Small intestine (tissue), 7 donors: ENCODE results near the gene FBXL22. TPM values are rescaled to one million over a fixed set of nuclear protein-coding genes. Genes with fewer than 3 reads are reported as not detected.

ENCODE experiments used
- DNase-seq, 2 donors: peaks; one replicate each; pipeline versions ENCODE4 v3.0.0 to v3.0.0-alpha.2; 2013
- FAIRE-seq: peaks from 2 replicates; lab custom pipeline; 2012; peaks lifted over from hg19 to GRCh38; lab: Jason Lieb, UNC
- H3K27ac ChIP-seq, 3 donors: one replicate each; pipeline ENCODE4 v1.5.1; 2013; ENCODE audit warnings: low read length in 2 of 3, mild to moderate bottlenecking in 2 of 3, control low read depth in 1 of 3, inconsistent platforms in 1 of 3, low read depth in 1 of 3, moderate library complexity in 1 of 3
- H3K27me3 ChIP-seq, 3 donors: one replicate each; pipeline ENCODE4 v1.6.1; 2013; ENCODE audit warnings: low read length in 3 of 3, inconsistent platforms in 1 of 3; ENCODE audit not compliant: control insufficient read depth in 3 of 3, insufficient read depth in 3 of 3
- H3K36me3 ChIP-seq, 3 donors: one replicate each; pipeline ENCODE4 v1.6.1; 2013; ENCODE audit warnings: low read length in 3 of 3, inconsistent platforms in 1 of 3, low read depth in 1 of 3, mild to moderate bottlenecking in 1 of 3, moderate library complexity in 1 of 3; ENCODE audit not compliant: control insufficient read depth in 3 of 3, insufficient read depth in 2 of 3
- H3K4me1 ChIP-seq, 3 donors: one replicate each; pipeline ENCODE4 v1.6.1; 2013; ENCODE audit warnings: low read length in 2 of 3, inconsistent platforms in 1 of 3, low read depth in 1 of 3, mild to moderate bottlenecking in 1 of 3, moderate library complexity in 1 of 3; ENCODE audit not compliant: control insufficient read depth in 3 of 3, insufficient read depth in 2 of 3
- H3K4me3 ChIP-seq, 3 donors: one replicate each; pipeline ENCODE4 v1.5.1; 2013; ENCODE audit warnings: low read length in 3 of 3, control low read depth in 1 of 3, inconsistent platforms in 1 of 3, low read depth in 1 of 3, mild to moderate bottlenecking in 1 of 3, moderate library complexity in 1 of 3
- H3K9me3 ChIP-seq, 2 donors: one replicate each; pipeline ENCODE4 v1.6.1; 2013; ENCODE audit warnings: low read depth in 1 of 2, low read length in 1 of 2; ENCODE audit not compliant: control insufficient read depth in 2 of 2, insufficient read depth in 1 of 2
- WGBS, 3 donors: extraction: QIAGEN DNeasy Blood & Tissue Kit; methylation state at CpG; one replicate each; pipeline ENCODE4 v1.1.7; 2013; 5-methylcytosine and 5-hydroxymethylcytosine counted together
- polyA plus RNA-seq, 4 donors: library from polyadenylated mRNA; stranded (reverse) in 3 of 4; unstranded in 1 of 4; fragments of 200-250 nt in 3 of 4; fragments of 120-200 nt in 1 of 4; gene quantifications; one replicate each; pipeline versions ENCODE4 v1.2.1 to v1.2.3, GENCODE V29; 2013
- donor health status: healthy with polysubstance abuse.
- donor health status: control.
- donor health status: control.
- donor health status: Bipolar disorder and iron deficiency.
- donor health status: healthy.

Gene FBXL22
- polyA plus RNA-seq, 4 donors, result 2.0 to 2.1 TPM; not detected in 2

DNA sequence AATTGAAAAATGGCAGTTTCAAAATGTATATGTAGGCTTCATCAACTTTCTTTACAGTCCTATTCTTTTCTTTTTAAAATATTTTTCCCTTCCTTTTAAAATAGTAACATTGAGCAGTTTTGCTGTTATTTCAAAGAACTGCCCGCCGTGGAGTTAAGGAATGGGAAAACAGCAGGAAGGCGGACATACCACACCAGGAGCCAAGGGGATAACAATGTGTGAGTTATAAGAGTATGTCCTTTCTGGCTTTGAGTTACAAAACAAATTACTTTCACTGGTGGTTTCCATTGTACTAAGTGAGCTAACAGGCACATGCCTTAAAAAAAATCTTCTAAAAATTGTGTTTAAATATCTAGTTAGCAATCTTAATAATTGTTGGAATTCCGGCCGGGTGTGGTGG, 37.4 kb upstream of the FBXL22 start:
- Histone ChIP-seq H3K9me3 (no peaks in the 10 kb centered on the region), H3K4me1 (no peaks in the 10 kb centered on the region), H3K27me3 (no peaks in the 10 kb centered on the region), H3K27ac (no peak overlapping the region), H3K4me3 (no peak overlapping the region), H3K36me3 (peaks cover 5 to 44% (median 29%) of the 10 kb centered on the region in 3 donors)
- no peak for DNase-seq
- 96 to 98% (median 97%) methylated on average over 5 of the region's 5 CpGs for WGBS, 3 donors
- FAIRE-seq, result no peak

DNA sequence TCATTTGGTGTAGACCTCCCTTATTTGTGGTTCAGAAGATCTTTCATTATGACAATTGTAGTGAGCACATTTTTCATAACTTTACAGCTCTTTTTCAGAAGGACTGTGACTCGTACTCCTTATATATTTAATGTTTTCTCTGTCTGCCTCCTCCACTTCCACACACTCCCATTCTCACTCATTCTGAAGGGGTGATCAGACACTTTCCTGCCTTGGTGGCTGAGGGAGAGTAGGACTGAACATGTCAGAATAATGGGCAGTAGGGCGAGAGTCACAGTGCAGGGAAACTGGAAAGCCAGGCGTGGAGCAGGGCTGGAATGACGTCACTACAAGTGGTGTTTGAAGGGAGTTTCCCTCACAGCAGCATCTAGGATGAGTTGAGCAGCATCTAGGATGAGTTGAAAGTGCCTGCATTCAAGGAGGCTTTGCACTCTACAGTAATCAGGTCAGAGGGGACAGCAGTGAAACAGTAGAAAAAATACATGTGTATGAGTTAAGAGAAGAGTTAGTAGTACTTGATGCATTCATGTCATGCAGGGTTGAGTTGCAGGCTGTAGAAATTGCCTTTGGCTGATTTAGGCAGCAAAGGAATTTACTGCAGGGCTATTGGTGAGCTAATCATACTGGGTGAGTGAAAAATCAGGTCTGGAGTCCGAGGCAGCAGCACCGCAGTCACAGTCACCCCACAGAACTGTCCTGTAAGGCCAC, 36.3 kb upstream of the FBXL22 start:
- DNase-seq (no peak), FAIRE-seq (no peak)
- 83 to 87% (median 84%) methylated on average over 6 of the region's 6 CpGs for WGBS, 3 donors
- H3K9me3 ChIP-seq, result no peaks in the 10 kb centered on the region
- H3K4me3 ChIP-seq, result no peak overlapping the region
- H3K36me3 ChIP-seq, result peaks cover 5 to 44% (median 32%) of the 10 kb centered on the region in 3 donors
- H3K4me1 ChIP-seq, result no peaks in the 10 kb centered on the region
- no peak overlapping the region for H3K27ac ChIP-seq
- H3K27me3 ChIP-seq, result no peaks in the 10 kb centered on the region

DNA sequence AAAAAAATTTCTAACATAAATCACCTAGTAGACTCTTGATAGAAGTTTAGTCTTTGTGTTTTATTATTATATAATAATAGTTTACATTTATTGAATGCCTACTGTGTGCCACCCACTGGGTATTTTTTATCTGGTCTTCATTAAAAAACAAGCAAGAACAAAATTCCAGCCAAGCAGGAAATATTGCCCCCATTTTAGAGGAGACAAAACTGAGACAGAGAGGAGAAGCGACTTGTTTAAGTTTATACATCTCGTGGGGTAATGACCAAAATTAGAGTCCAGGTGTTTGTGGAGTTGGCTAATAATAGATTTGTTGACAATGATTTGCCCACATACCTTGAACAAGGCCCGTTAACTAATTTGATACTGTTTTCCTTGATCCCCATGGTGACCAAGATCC, 33.1 kb upstream of the FBXL22 start:
- DNase-seq (no peak), FAIRE-seq (no peak)
- H3K4me3 ChIP-seq, result no peak overlapping the region
- H3K36me3 ChIP-seq, result peaks cover 5 to 40% (median 23%) of the 10 kb centered on the region in 3 donors
- no peak overlapping the region for H3K27ac ChIP-seq
- no peaks in the 10 kb centered on the region for H3K27me3 ChIP-seq
- no peaks in the 10 kb centered on the region for H3K9me3 ChIP-seq
- WGBS, 3 donors, result 29 to 47% (median 33%) methylated on average over 3 of the region's 3 CpGs
- no peaks in the 10 kb centered on the region for H3K4me1 ChIP-seq

DNA sequence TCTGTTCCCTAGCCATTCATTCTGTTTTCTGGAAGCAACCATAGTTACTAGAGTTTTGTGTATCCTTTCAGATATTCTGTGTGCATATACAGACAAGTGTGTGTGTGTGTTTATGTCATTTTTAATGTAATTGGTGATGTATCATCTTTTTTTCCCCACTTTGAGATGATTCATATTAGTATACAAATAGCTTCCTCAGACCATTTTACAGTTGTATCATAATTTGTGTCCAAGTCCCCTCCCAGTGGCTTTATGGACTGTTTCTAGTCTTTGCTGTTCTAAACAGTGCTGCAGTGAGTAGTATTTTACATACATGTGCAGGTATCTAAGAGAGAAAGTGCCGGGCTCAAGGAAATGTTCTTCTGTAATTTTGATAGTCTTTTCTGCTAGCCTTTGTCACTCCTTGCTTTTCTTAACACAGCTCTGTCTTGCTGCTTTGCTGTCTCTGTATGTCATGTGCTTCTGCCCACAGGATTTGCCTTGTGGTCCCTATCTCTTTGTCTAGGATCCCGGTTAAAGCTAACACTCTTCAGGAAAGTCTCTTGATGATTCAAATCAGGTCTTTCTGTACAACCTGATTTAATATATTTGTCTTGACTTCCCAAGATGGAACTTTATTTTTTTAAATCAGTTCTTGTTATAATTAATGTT, 31.5 kb upstream of the FBXL22 start:
- Histone ChIP-seq H3K4me3 (no peak overlapping the region), H3K9me3 (no peaks in the 10 kb centered on the region), H3K36me3 (peaks cover 12 to 41% (median 17%) of the 10 kb centered on the region in 3 donors), H3K27me3 (no peaks in the 10 kb centered on the region), H3K27ac (no peak overlapping the region), H3K4me1 (no peaks in the 10 kb centered on the region)
- DNase-seq (no peak), FAIRE-seq (no peak)
- WGBS, 3 donors, result 72 to 83% (median 81%) methylated on average over 2 of the region's 2 CpGs

DNA sequence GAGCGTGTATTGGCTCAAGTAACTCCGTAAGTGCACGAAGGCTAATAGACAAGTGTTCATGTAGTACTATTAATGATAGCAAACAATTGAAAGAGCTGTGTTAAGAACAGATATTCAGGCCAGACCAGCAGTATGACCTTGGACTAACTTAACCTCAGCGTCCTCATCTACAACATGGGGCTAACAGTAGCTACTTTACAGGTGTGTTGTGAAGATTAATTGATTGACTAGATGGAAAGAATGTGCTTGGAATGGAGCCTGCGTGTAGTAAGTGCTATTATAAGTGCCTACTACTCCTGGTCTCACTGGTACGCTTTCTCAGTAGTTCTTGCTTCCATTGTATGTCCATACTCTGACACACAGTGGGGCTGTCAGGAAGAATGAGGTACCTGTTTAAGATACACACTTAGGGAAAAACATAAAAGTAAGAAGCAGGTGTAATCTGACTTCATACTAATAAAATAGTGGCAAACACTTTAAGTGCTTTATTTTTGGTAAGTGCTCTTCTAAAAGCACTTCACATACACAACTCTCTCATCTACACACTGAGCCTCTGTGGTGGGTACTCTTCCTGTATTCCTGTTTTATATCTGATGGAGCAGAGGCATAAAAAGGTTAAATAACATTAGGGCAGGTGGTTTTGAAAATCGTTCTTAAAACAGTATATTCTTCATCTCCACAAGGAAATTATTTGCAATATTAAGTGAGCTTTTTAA, 24.3 kb upstream of the FBXL22 start:
- FAIRE-seq (no peak), DNase-seq (no peak)
- Histone ChIP-seq H3K27me3 (no peaks in the 10 kb centered on the region), H3K4me3 (no peak overlapping the region), H3K36me3 (peaks cover 10 to 17% (median 16%) of the 10 kb centered on the region in 3 donors), H3K9me3 (no peaks in the 10 kb centered on the region), H3K4me1 (no peaks in the 10 kb centered on the region), H3K27ac (no peak overlapping the region)
- WGBS, 3 donors, result 82 to 89% (median 88%) methylated on average over 7 of the region's 7 CpGs

DNA sequence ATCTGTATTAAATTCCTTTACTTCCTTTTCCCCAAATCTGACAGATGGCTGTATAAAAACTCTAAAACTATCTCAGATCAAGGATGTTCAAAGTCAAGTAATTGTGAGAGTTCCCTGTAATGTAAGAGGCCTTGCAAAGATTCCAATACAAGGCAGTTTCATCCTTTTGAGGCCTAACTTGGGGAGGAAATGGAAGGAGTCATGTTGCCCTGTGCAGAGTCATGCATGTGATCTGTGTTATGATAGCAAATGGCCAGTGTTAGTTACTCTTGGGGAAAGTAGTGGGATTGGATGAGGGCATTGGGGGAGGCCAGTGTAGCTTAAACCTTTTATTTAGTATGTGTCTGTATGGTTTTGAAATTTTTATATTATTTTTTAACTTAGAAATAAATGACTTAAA, 23.7 kb upstream of the FBXL22 start:
- Histone ChIP-seq H3K27me3 (no peaks in the 10 kb centered on the region), H3K4me1 (no peaks in the 10 kb centered on the region), H3K4me3 (no peak overlapping the region), H3K36me3 (peaks cover 10 to 17% (median 16%) of the 10 kb centered on the region in 3 donors), H3K27ac (no peak overlapping the region), H3K9me3 (no peaks in the 10 kb centered on the region)
- DNase-seq, result no peak
- FAIRE-seq, result no peak

DNA sequence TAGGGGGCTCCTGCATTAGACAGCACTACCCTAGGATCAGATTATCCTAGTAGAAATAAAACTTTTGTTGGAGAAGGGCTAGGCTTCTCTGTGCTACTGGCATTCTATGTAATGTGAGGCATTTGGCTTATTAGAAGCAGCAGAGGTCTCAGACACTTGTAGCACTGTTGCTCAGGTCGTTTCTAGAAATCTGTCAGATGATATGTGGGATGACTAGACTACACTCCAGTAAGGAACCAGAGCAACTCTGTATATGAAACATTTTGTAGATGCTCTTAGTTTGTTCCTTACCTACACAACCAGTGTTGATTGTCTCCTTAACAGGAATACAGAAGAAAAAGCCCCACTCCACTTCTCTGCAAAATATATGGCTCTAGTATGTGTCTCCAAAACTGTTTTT, 21.9 kb upstream of the FBXL22 start:
- Histone ChIP-seq H3K27ac (no peak overlapping the region), H3K9me3 (no peaks in the 10 kb centered on the region), H3K27me3 (no peaks in the 10 kb centered on the region), H3K36me3 (peaks cover 5 to 16% (median 12%) of the 10 kb centered on the region in 3 donors), H3K4me1 (no peaks in the 10 kb centered on the region), H3K4me3 (no peak overlapping the region)
- WGBS, 3 donors, result 41 to 48% (median 43%) methylated on average over 1 of the region's 1 CpG
- DNase-seq (no peak), FAIRE-seq (no peak)

DNA sequence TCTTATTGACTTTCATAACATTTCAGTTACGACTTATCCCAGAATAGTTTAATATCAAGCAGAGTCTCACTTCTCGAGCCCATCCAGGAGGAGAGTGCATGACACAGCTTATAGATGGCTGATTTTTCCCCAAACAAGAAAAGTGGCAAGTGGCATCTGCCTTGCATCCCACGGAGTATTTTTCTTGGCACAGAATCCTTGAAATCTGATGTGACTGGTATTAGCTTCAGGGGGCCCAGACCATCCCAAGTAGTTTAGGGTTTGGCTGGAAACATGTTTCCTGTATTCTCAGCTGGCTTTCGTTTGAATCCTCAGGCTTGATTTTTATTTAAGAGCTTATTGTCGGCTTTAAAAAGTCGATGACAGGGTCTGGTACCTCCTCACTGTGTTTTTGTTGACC, 20.7 kb upstream of the FBXL22 start:
- 85 to 91% (median 88%) methylated on average over 6 of the region's 6 CpGs for WGBS, 3 donors

More for the DNA sequence above, 20.7 kb upstream of the FBXL22 start:
- FAIRE-seq, result no peak
- Histone ChIP-seq H3K27me3 (no peaks in the 10 kb centered on the region), H3K36me3 (peaks cover 2 to 15% (median 13%) of the 10 kb centered on the region in 3 donors), H3K4me3 (no peak overlapping the region), H3K4me1 (no peaks in the 10 kb centered on the region), H3K27ac (no peak overlapping the region), H3K9me3 (no peaks in the 10 kb centered on the region)
- DNase-seq, result no peak
